Measurements from ENCODE around the gene FRAT2.

GRCh38 chr10:97353945-97354344, 19.4 kb upstream of the FRAT2 start:
- TF ChIP-seq CTCF (IDR thresholded peaks at IDR 0.05) (no peak), POLR2A (IDR thresholded peaks at IDR 0.05) (no peak)
